SK-N-SH treated with all-trans-retinoic acid at 6 μM for 48 hours (cell line): ENCODE measurements around the gene ACBD6.

Experiments used
- ATAC-seq: fragments of 200-7000 bp; cut with Tn5 transposase; 3 replicates; pipeline ENCODE4 v1.9.1; 2020; ENCODE audit warnings: mild to moderate bottlenecking, moderate library complexity
- ARNTL ChIP-seq: fragments of 450-650 bp; formaldehyde crosslinking; IDR thresholded peaks from 2 replicates; pipeline ENCODE4 v1.5.0; 2020; ENCODE audit warnings: low read depth, mild to moderate bottlenecking, moderate library complexity, borderline replicate concordance
- CSDC2 ChIP-seq: fragments of 250-450 bp; sonication (Bioruptor Pico); IDR thresholded peaks from 2 replicates; pipeline ENCODE4 v1.5.0; 2020; ENCODE audit warnings: mild to moderate bottlenecking, moderate library complexity
- ESRRG ChIP-seq: fragments of 250-450 bp; sonication (Bioruptor Pico); IDR thresholded peaks from 2 replicates; pipeline ENCODE4 v1.6.1; 2021; ENCODE audit warnings: mild to moderate bottlenecking
- GLIS3 ChIP-seq: fragments of 250-450 bp; sonication (Bioruptor Pico); IDR thresholded peaks from 2 replicates; pipeline ENCODE4 v1.5.0; 2020; ENCODE audit warnings: mild to moderate bottlenecking, moderate library complexity
- OSR1 ChIP-seq: fragments of 250-450 bp; sonication (Bioruptor Pico); IDR thresholded peaks from 2 replicates; pipeline ENCODE4 v1.8.0; 2022; ENCODE audit warnings: moderate library complexity, mild to moderate bottlenecking, inconsistent platforms
- PPARA ChIP-seq: fragments of 250-450 bp; sonication (Bioruptor Pico); IDR thresholded peaks from 2 replicates; pipeline ENCODE4 v1.5.0; 2020; ENCODE audit warnings: mild to moderate bottlenecking, borderline replicate concordance
- RARB ChIP-seq: fragments of 250-450 bp; sonication (Bioruptor Pico); IDR thresholded peaks from 2 replicates; pipeline ENCODE4 v1.8.0; 2021; ENCODE audit warnings: mild to moderate bottlenecking, moderate library complexity
- SNAI2 ChIP-seq: fragments of 250-450 bp; sonication (Bioruptor Pico); IDR thresholded peaks from 2 replicates; pipeline ENCODE4 v1.5.0; 2020; ENCODE audit warnings: mild to moderate bottlenecking, moderate library complexity
- TOX ChIP-seq: fragments of 250-450 bp; sonication (Bioruptor Pico); IDR thresholded peaks from 2 replicates; pipeline ENCODE4 v1.8.0; 2021; ENCODE audit warnings: mild to moderate bottlenecking, moderate library complexity, borderline replicate concordance
- ZFP3 ChIP-seq: fragments of 250-450 bp; sonication (Bioruptor Pico); IDR thresholded peaks from 2 replicates; pipeline ENCODE4 v1.5.0; 2020; ENCODE audit warnings: mild to moderate bottlenecking, moderate library complexity
- ZFP30 ChIP-seq: fragments of 450-650 bp; formaldehyde crosslinking; IDR thresholded peaks from 2 replicates; pipeline ENCODE4 v1.5.0; 2022; ENCODE audit warnings: mild to moderate bottlenecking, moderate library complexity
- ZNF565 ChIP-seq: fragments of 450-650 bp; formaldehyde crosslinking; conservative IDR thresholded peaks from 2 replicates; pipeline ENCODE4 v1.5.0; 2020; ENCODE audit warnings: low read depth, mild to moderate bottlenecking, moderate library complexity
- ZNF8 ChIP-seq: fragments of 450-650 bp; formaldehyde crosslinking; IDR thresholded peaks from 2 replicates; pipeline ENCODE4 v1.5.0; 2020; ENCODE audit warnings: mild to moderate bottlenecking, moderate library complexity
- TF ChIP-seq, protein P1 (sequence below): fragments of 250-450 bp; sonication (Bioruptor Pico); IDR thresholded peaks from 2 replicates; pipeline ENCODE4 v1.5.1; 2021; ENCODE audit warnings: mild to moderate bottlenecking, moderate library complexity
- TF ChIP-seq, protein P2 (sequence below): fragments of 250-450 bp; sonication (Bioruptor Pico); IDR thresholded peaks from 2 replicates; pipeline ENCODE4 v1.8.0; 2021; ENCODE audit warnings: low read depth, mild to moderate bottlenecking, moderate library complexity, borderline replicate concordance
- TF ChIP-seq, protein P3 (sequence below): fragments of 250-450 bp; sonication (Bioruptor Pico); IDR thresholded peaks from 2 replicates; pipeline ENCODE4 v1.5.0; 2020; ENCODE audit warnings: mild to moderate bottlenecking, moderate library complexity
- TF ChIP-seq, protein P4 (sequence below): fragments of 250-450 bp; sonication (Bioruptor Pico); IDR thresholded peaks from 2 replicates; pipeline ENCODE4 v1.5.1; 2020; ENCODE audit warnings: low read depth, mild to moderate bottlenecking, moderate library complexity

The ACBD6 gene

DNA sequence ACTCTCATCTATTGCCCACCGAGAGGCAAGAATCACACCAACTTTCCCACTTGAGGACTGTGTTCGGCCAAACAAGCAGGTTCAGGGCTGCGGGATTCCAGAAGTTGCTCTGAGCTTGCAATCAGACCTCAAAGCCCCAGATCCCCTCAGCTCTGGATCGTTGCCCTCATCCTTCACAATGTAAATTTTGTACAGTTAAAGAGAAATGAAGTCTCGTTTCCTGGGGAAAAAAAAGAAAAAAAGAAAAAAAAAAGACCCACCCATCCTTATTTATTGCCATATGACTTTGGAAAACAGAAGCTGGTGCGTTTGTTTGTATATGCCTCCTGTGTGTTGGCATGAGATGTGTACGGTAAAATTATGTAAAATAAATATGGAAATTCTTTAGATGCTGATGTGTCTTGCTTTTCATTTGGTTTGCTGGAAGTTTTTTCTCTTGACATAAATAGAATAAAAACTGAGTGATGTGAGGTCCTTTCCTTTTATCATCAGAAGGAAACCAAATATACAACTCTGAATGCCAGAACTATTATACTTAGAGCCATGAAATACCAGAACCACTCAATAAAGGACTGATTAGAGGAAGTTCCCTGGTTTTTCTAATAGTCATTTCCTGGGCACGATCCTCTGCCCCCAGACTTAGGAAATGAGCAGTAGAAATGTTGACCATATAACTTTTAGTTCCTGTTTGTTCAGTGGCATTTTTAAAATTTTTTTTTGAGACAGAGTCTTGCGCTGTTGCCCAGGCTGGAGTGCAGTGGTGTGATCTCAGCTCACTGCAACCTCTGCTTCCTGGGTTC lies 223.6 kb downstream of the ACBD6 start:
- ATAC-seq = no peak
- TF ChIP-seq CSDC2 = no peak
- TF ChIP-seq GLIS3 = no peak
- TF ChIP-seq RARB (CRISPR knock-in tag) = no peak
- no peak for TF ChIP-seq ESRRG
- TF ChIP-seq OSR1 (CRISPR knock-in tag) = no peak
- TF ChIP-seq, protein P1, sequence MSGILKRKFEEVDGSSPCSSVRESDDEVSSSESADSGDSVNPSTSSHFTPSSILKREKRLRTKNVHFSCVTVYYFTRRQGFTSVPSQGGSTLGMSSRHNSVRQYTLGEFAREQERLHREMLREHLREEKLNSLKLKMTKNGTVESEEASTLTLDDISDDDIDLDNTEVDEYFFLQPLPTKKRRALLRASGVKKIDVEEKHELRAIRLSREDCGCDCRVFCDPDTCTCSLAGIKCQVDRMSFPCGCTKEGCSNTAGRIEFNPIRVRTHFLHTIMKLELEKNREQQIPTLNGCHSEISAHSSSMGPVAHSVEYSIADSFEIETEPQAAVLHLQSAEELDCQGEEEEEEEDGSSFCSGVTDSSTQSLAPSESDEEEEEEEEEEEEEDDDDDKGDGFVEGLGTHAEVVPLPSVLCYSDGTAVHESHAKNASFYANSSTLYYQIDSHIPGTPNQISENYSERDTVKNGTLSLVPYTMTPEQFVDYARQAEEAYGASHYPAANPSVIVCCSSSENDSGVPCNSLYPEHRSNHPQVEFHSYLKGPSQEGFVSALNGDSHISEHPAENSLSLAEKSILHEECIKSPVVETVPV = no peak
- no peak for TF ChIP-seq ZNF8 (CRISPR knock-in tag)
- no peak for TF ChIP-seq PPARA (CRISPR knock-in tag)

DNA sequence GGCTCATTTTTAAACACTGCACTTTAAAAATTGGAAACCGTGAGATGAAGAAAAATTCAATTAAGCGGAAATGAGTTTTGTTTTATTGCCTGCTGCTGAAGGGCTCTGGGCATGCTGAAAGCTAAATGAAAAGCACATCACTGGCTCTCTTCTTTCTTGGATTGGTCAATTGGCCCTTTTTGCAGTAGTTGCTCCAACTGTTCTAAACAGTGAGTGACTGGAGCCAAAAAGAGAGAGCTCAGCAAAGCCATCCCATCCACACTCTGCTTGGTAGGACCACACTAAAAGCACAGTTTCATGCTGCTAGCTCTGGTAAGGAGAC lies 224.2 kb downstream of the ACBD6 start:
- TF ChIP-seq SNAI2 (CRISPR knock-in tag) (no peak), ZFP30 (CRISPR knock-in tag) (no peak), CSDC2 (no peak), OSR1 (CRISPR knock-in tag) (no peak), ESRRG (no peak), RARB (CRISPR knock-in tag) (no peak)
- TF ChIP-seq, protein P1 = no peak
- TF ChIP-seq, protein P2, sequence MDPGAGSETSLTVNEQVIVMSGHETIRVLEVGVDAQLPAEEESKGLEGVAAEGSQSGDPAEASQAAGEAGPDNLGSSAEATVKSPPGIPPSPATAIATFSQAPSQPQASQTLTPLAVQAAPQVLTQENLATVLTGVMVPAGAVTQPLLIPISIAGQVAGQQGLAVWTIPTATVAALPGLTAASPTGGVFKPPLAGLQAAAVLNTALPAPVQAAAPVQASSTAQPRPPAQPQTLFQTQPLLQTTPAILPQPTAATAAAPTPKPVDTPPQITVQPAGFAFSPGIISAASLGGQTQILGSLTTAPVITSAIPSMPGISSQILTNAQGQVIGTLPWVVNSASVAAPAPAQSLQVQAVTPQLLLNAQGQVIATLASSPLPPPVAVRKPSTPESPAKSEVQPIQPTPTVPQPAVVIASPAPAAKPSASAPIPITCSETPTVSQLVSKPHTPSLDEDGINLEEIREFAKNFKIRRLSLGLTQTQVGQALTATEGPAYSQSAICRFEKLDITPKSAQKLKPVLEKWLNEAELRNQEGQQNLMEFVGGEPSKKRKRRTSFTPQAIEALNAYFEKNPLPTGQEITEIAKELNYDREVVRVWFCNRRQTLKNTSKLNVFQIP = no peak
- ATAC-seq = no peak

DNA sequence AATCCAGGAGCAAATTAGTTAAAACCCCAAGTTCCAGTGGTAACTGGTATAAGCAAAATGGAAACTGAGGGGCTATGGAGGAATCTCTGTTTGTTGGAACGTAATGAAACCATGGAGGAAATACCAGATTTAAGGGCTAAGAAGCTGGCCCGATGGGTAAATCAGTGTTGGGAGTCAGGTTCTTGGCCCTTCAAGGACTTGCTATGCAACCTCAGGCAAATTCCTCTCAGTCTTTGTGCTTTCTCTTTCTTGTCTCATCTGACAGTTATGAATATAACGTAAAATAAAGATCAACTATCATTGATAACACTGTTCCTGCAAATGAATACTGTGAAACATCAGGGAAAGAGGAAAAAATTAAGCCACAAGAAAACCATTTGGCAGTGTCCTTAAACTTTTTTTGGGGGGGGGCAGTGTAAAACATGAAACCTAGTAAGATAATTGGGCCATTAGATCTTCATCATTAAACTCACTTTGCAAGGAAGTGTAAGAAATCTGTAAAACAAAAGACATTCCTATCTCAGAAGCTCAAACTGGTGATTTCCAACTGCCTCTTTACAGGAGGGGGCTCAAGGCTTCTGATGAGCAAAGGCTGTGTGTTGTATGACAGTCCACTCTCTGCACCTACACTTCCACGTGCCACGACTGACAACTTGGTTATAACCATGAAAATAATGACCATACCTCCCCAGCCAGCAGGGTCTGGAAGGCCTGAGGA lies 224.7 kb downstream of the ACBD6 start:
- ATAC-seq = no peak
- TF ChIP-seq ESRRG (no peak), SNAI2 (CRISPR knock-in tag) (no peak), ZFP30 (CRISPR knock-in tag) (no peak), RARB (CRISPR knock-in tag) (no peak), ARNTL (CRISPR knock-in tag) (no peak), ZNF565 (CRISPR knock-in tag) (no peak), ZFP3 (CRISPR knock-in tag) (no peak), TOX (CRISPR knock-in tag) (no peak)
- TF ChIP-seq, protein P1 = no peak
- TF ChIP-seq, protein P2 = no peak
- TF ChIP-seq, protein P3, sequence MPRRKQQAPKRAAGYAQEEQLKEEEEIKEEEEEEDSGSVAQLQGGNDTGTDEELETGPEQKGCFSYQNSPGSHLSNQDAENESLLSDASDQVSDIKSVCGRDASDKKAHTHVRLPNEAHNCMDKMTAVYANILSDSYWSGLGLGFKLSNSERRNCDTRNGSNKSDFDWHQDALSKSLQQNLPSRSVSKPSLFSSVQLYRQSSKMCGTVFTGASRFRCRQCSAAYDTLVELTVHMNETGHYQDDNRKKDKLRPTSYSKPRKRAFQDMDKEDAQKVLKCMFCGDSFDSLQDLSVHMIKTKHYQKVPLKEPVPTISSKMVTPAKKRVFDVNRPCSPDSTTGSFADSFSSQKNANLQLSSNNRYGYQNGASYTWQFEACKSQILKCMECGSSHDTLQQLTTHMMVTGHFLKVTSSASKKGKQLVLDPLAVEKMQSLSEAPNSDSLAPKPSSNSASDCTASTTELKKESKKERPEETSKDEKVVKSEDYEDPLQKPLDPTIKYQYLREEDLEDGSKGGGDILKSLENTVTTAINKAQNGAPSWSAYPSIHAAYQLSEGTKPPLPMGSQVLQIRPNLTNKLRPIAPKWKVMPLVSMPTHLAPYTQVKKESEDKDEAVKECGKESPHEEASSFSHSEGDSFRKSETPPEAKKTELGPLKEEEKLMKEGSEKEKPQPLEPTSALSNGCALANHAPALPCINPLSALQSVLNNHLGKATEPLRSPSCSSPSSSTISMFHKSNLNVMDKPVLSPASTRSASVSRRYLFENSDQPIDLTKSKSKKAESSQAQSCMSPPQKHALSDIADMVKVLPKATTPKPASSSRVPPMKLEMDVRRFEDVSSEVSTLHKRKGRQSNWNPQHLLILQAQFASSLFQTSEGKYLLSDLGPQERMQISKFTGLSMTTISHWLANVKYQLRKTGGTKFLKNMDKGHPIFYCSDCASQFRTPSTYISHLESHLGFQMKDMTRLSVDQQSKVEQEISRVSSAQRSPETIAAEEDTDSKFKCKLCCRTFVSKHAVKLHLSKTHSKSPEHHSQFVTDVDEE = no peak
- TF ChIP-seq, protein P4, sequence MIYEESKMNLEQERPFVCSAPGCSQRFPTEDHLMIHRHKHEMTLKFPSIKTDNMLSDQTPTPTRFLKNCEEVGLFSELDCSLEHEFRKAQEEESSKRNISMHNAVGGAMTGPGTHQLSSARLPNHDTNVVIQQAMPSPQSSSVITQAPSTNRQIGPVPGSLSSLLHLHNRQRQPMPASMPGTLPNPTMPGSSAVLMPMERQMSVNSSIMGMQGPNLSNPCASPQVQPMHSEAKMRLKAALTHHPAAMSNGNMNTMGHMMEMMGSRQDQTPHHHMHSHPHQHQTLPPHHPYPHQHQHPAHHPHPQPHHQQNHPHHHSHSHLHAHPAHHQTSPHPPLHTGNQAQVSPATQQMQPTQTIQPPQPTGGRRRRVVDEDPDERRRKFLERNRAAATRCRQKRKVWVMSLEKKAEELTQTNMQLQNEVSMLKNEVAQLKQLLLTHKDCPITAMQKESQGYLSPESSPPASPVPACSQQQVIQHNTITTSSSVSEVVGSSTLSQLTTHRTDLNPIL (CRISPR knock-in tag) = no peak
- TF ChIP-seq, all 23 proteins: peak for 0
